GM12878 (cell line): ENCODE results near the gene HHIPL1. TPM values are rescaled to one million over a fixed set of nuclear protein-coding genes. Genes with fewer than 3 reads are reported as not detected.

ENCODE experiments used
- CBX5 ChIP-seq: sonication (generic); IDR thresholded peaks from 2 replicates; pipeline ENCODE4 v1.6.1; 2016; ENCODE audit warnings: low read depth, moderate library complexity, mild to moderate bottlenecking, inconsistent platforms
- E4F1 ChIP-seq: fragments of 450-650 bp; IDR thresholded peaks from 2 replicates; pipeline ENCODE4 v1.6.1; 2018; ENCODE audit warnings: borderline replicate concordance, mild to moderate bottlenecking; ENCODE audit not compliant: partially characterized antibody
- EGR1 ChIP-seq, 2 experiments: IDR thresholded peaks; 1 replicate in 1 of 2; 2 replicates in 1 of 2; pipeline ENCODE4 v1.6.1; 2011 to 2012; ENCODE audit warnings: low read depth in 2 of 2, low read length in 2 of 2, borderline replicate concordance in 1 of 2, mild to moderate bottlenecking in 1 of 2, moderate library complexity in 1 of 2
- ESRRA ChIP-seq: IDR thresholded peaks from 2 replicates; pipeline ENCODE4 v1.6.1; 2012; ENCODE audit warnings: mild to moderate bottlenecking, low read length, improper control_type of control experiment
- FOXM1 ChIP-seq: IDR thresholded peaks from 2 replicates; pipeline ENCODE4 v1.6.1; 2012; ENCODE audit warnings: low read depth, mild to moderate bottlenecking, inconsistent platforms, low read length, moderate library complexity
- KDM1A ChIP-seq: fragments of 200-600 bp; sonication (generic); IDR thresholded peaks from 2 replicates; pipeline ENCODE4 v1.6.1; 2016; ENCODE audit warnings: borderline replicate concordance
- LARP7 ChIP-seq: fragments of 450-650 bp; IDR thresholded peaks from 2 replicates; pipeline ENCODE4 v1.6.1; 2017; ENCODE audit warnings: mild to moderate bottlenecking
- MYC ChIP-seq: IDR thresholded peaks from 2 replicates; pipeline ENCODE4 v1.6.1; 2011; ENCODE audit warnings: mild to moderate bottlenecking, low read length, moderate library complexity, inconsistent platforms; ENCODE audit not compliant: insufficient read depth, insufficient replicate concordance, insufficient read length, severe bottlenecking
- NFYA ChIP-seq: IDR thresholded peaks from 2 replicates; pipeline ENCODE4 v1.6.1; 2011; ENCODE audit warnings: low read depth, mild to moderate bottlenecking, low read length, improper control_type of control experiment, borderline replicate concordance
- PKNOX1 ChIP-seq: fragments of 450-650 bp; IDR thresholded peaks from 2 replicates; pipeline ENCODE4 v1.6.1; 2016; ENCODE audit warnings: mild to moderate bottlenecking
- POLR2AphosphoS2 ChIP-seq: IDR thresholded peaks from 2 replicates; pipeline ENCODE4 v1.6.1; 2011; ENCODE audit warnings: low read depth, mild to moderate bottlenecking, low read length, improper control_type of control experiment, moderate library complexity
- RB1 ChIP-seq: fragments of 450-650 bp; formaldehyde crosslinking; IDR thresholded peaks from 2 replicates; pipeline ENCODE4 v1.6.1; 2017; ENCODE audit warnings: mild to moderate bottlenecking, borderline replicate concordance
- SMAD1 ChIP-seq: fragments of 450-650 bp; IDR thresholded peaks from 2 replicates; pipeline ENCODE4 v1.6.1; 2018; ENCODE audit warnings: mild to moderate bottlenecking, low read depth; ENCODE audit not compliant: partially characterized antibody
- SPI1 ChIP-seq: IDR thresholded peaks from 2 replicates; pipeline ENCODE4 v1.6.1; 2011; ENCODE audit warnings: low read depth, mild to moderate bottlenecking, low read length, moderate library complexity, borderline replicate concordance; ENCODE audit not compliant: insufficient read depth
- SRF ChIP-seq, 2 experiments: IDR thresholded peaks; 2 replicates each; pipeline ENCODE4 v1.6.1; 2011; ENCODE audit warnings: low read depth in 2 of 2, low read length in 2 of 2, mild to moderate bottlenecking in 1 of 2, moderate library complexity in 1 of 2
- SUZ12 ChIP-seq: fragments of 200-600 bp; sonication (generic); IDR thresholded peaks from one replicate; pipeline ENCODE4 v1.6.1; 2018; ENCODE audit warnings: antibody characterized with exemption, mild to moderate bottlenecking; ENCODE audit not compliant: unreplicated experiment
- TAF1 ChIP-seq: IDR thresholded peaks from 2 replicates; pipeline ENCODE4 v1.6.1; 2011; ENCODE audit warnings: mild to moderate bottlenecking, low read depth, low read length, borderline replicate concordance
- TCF3 ChIP-seq: IDR thresholded peaks from 2 replicates; pipeline ENCODE4 v1.6.1; 2012; ENCODE audit warnings: low read depth, mild to moderate bottlenecking, low read length, borderline replicate concordance; ENCODE audit not compliant: insufficient read depth
- ZBED1 ChIP-seq: IDR thresholded peaks from 2 replicates; pipeline ENCODE4 v1.6.1; 2016; ENCODE audit warnings: borderline replicate concordance
- ZSCAN29 ChIP-seq: fragments of 450-650 bp; IDR thresholded peaks from 2 replicates; pipeline ENCODE4 v1.6.1; 2017; ENCODE audit warnings: mild to moderate bottlenecking, moderate library complexity
- polyA plus RNA-seq, 11 experiments: library from polyadenylated mRNA; depleted of rRNA in 4 of 11; unstranded in 6 of 11; stranded (reverse) in 5 of 11; fragments of >200 nt; fragmentation: Nextera tagmentation in 4 of 11; fragmentation: Illumina TruSeq in 1 of 11; extraction: Ambion mirVana in 4 of 11; extraction: Trizol in 1 of 11; gene quantifications; 1 replicate in 1 of 11; 2 replicates in 10 of 11; pipeline versions ENCODE4 v1.2.1 to v1.2.3, GENCODE V29; 2011 to 2016; ENCODE audit warnings: inconsistent platforms in 2 of 11, missing spikeins in 2 of 11, low read depth in 1 of 11
- total RNA-seq, 4 experiments: library from RNA; depleted of rRNA in 3 of 4; stranded (reverse); fragments of >200 nt in 3 of 4; fragmentation: Illumina TruSeq in 1 of 4; extraction: Trizol in 1 of 4; gene quantifications; 2 replicates each; pipeline versions ENCODE4 v1.2.1 to v1.2.3, GENCODE V29; 2013 to 2021
- TF ChIP-seq, protein P1 (sequence below): fragments of 450-650 bp; formaldehyde crosslinking; IDR thresholded peaks from 2 replicates; pipeline ENCODE4 v1.4.0; 2020; ENCODE audit warnings: mild to moderate bottlenecking, moderate library complexity
- TF ChIP-seq, protein P2 (sequence below): fragments of 150-350 bp; IDR thresholded peaks from 2 replicates; pipeline ENCODE4 v1.6.1; 2014; ENCODE audit warnings: mild to moderate bottlenecking, low read depth, low read length

Gene HHIPL1
- total and polyA plus RNA-seq, 10 of the 15 experiments (the other 5 are each of a cell fraction or from before 2014, with no cell fraction given) = 0.09 TPM; not detected in 9

- no peak for TF ChIP-seq E4F1
- no peak for TF ChIP-seq FOXM1
- no peak for TF ChIP-seq SUZ12
- no peak for TF ChIP-seq KDM1A
- no peak for TF ChIP-seq MYC
- no peak for TF ChIP-seq SRF (IDR thresholded peaks at IDR 0.05; ENCODE audit: low read depth in 2 of 2, low read length in 2 of 2)
- TF ChIP-seq SMAD1 = no peak
- TF ChIP-seq ZBED1 = no peak
- TF ChIP-seq POLR2AphosphoS2 = no peak
- TF ChIP-seq ESRRA = no peak
- TF ChIP-seq SPI1 = no peak
- TF ChIP-seq LARP7 = no peak
- TF ChIP-seq, protein P1, sequence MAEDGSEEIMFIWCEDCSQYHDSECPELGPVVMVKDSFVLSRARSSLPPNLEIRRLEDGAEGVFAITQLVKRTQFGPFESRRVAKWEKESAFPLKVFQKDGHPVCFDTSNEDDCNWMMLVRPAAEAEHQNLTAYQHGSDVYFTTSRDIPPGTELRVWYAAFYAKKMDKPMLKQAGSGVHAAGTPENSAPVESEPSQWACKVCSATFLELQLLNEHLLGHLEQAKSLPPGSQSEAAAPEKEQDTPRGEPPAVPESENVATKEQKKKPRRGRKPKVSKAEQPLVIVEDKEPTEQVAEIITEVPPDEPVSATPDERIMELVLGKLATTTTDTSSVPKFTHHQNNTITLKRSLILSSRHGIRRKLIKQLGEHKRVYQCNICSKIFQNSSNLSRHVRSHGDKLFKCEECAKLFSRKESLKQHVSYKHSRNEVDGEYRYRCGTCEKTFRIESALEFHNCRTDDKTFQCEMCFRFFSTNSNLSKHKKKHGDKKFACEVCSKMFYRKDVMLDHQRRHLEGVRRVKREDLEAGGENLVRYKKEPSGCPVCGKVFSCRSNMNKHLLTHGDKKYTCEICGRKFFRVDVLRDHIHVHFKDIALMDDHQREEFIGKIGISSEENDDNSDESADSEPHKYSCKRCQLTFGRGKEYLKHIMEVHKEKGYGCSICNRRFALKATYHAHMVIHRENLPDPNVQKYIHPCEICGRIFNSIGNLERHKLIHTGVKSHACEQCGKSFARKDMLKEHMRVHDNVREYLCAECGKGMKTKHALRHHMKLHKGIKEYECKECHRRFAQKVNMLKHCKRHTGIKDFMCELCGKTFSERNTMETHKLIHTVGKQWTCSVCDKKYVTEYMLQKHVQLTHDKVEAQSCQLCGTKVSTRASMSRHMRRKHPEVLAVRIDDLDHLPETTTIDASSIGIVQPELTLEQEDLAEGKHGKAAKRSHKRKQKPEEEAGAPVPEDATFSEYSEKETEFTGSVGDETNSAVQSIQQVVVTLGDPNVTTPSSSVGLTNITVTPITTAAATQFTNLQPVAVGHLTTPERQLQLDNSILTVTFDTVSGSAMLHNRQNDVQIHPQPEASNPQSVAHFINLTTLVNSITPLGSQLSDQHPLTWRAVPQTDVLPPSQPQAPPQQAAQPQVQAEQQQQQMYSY = no peak
- TF ChIP-seq NFYA = no peak
- no peak for TF ChIP-seq CBX5
- TF ChIP-seq TAF1 = no peak
- no peak for TF ChIP-seq RB1
- no peak for TF ChIP-seq ZSCAN29
- 0 out of 3 replicates have a peak, but pooled peaks of 1 of the 2 experiments have one; percentile 28 for TF ChIP-seq EGR1 (IDR thresholded peaks at IDR 0.05; ENCODE audit: borderline replicate concordance in 1 of 2, low read depth in 2 of 2, low read length in 2 of 2)
- TF ChIP-seq TCF3 = no peak
- no peak for TF ChIP-seq PKNOX1
- TF ChIP-seq, protein P2, sequence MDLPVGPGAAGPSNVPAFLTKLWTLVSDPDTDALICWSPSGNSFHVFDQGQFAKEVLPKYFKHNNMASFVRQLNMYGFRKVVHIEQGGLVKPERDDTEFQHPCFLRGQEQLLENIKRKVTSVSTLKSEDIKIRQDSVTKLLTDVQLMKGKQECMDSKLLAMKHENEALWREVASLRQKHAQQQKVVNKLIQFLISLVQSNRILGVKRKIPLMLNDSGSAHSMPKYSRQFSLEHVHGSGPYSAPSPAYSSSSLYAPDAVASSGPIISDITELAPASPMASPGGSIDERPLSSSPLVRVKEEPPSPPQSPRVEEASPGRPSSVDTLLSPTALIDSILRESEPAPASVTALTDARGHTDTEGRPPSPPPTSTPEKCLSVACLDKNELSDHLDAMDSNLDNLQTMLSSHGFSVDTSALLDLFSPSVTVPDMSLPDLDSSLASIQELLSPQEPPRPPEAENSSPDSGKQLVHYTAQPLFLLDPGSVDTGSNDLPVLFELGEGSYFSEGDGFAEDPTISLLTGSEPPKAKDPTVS = no peak
Observed at GRCh38 chr14:99605299-99605961, 39.5 kb upstream of the HHIPL1 start (continued).
